HG03457 (cell line): Measurements from ENCODE around the gene EIF5.

Source experiments
- ATAC-seq: cut with Tn5 transposase; IDR thresholded peaks from one replicate; pipeline ENCODE4 v1.9.1; 2021; ENCODE audit warnings: moderate number of reproducible peaks; ENCODE audit not compliant: unreplicated experiment

EIF5 gene

GRCh38 chr14:103391048-103391447 is 57.0 kb downstream of the EIF5 start:
- no peak for ATAC-seq

- ATAC-seq = no peak
These were observed 58.1 kb downstream of the EIF5 start for GRCh38 chr14:103392106-103392505.

- no peak for ATAC-seq
These were observed 58.5 kb downstream of the EIF5 start for GRCh38 chr14:103392572-103392971.

- no peak for ATAC-seq
These were observed 59.0 kb downstream of the EIF5 start for GRCh38 chr14:103393070-103393469.

DNA sequence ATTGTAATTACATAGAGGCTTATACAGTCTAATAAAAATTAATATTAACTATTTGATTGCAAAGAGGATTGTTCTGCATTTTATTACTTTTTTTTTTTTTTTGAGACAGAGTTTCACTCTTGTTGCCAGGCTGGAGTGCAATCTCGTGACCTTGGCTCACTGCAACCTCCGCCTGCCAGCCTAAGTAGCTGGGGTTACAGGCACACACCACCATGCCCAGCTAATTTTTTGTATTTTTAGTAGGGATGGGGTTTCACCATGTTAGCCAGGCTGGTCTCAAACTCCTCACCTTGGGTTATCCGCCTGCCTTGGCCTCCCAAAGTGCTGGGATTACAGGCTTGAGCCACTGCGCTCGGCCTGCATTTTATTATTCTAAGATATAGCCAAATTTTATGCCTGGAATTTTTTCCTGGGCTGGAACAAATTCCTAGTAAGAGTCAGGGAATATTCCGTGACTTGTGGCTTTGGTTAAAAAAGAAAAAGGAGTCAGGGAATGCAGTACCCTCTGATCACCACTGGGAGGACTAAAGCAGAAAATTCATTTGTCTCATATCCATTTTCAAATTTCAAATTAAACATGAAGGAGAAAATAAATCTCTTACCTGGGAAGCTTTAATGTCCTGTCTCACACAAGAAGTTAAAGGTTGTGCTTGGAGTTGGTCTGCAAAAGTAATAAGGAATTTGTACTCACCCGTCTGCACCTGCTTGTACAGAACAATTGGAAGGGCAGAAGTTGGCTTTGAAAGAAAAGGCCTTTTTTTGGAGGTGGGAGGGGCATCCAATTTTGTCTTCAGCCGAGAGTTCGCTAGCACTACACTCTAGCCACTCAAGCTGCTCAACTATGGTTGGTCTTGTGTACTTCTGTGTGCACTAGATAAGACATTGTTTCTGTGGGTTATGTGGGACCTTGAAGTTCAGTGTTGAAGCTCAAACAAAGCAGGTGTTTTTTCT is 59.9 kb downstream of the EIF5 start:
- no peak for ATAC-seq
